ENCODE results near the gene PEX16. TPM values are rescaled to one million over a fixed set of nuclear protein-coding genes. Genes with fewer than 3 reads are reported as not detected.

The PEX16 gene
- total RNA-seq: 10 to 100 TPM; 20.0 to 26.7 (median 21.3) TPM

GRCh38 chr11:45917623-45918330 is at the start of gene PEX16:
Gene PEX16, minus strand, starts transcription at chr11:45917877. Its CDS starts 66 bp downstream, at chr11:45917811.
- 0% methylated on average over 5 of the region's 45 CpGs; no CpG with 5 or more reads in 1 of the 2 donors for WGBS, 2 donors (ENCODE audit: low coverage in 1 of 2)
- peaks cover 0 to 46% (median 22%) of the 10 kb centered on the region in 3 donors for H3K4me1 ChIP-seq
- peak; percentile 82 to 86 for TF ChIP-seq POLR2A (IDR thresholded peaks at IDR 0.05)
- TF ChIP-seq POLR2AphosphoS5 (IDR thresholded peaks at IDR 0.05): peak; percentile 96
- TF ChIP-seq CTCF (IDR thresholded peaks at IDR 0.05): no peak
- H3K27ac ChIP-seq: peak within 1 kb of the TSS; percentile 83 to 93 (median 90)
- ATAC-seq: peak; percentile 97
- peaks cover 0 to 34% of the 10 kb centered on the region in 2 donors for H3K36me3 ChIP-seq
- peaks cover 19% of the 10 kb centered on the region for H3K27me3 ChIP-seq
- H3K4me3 ChIP-seq: peak within 1 kb of the TSS; percentile 85 to 89
- no peaks in the 10 kb centered on the region for H3K9me3 ChIP-seq

GRCh38 chr11:45964911-45965389 is 47.3 kb upstream of the PEX16 start:
- TF ChIP-seq POLR2A (IDR thresholded peaks at IDR 0.05) (no peak), CTCF (IDR thresholded peaks at IDR 0.05) (peak; percentile 76 to 93 (median 90)), EP300 (IDR thresholded peaks at IDR 0.05) (no peak), POLR2AphosphoS5 (IDR thresholded peaks at IDR 0.05) (peak; percentile 18)
- ATAC-seq: peak; percentile 73
- Histone ChIP-seq H3K9me3 (no peaks in the 10 kb centered on the region), H3K27ac (peak overlapping the region in 3 of 4 donors; percentile 35 to 54 (median 46)), H3K27me3 (no peaks in the 10 kb centered on the region), H3K36me3 (peaks cover 0 to 78% of the 10 kb centered on the region in 2 donors), H3K4me1 (peaks cover 0 to 11% (median 0%) of the 10 kb centered on the region in 3 donors), H3K4me3 (no peak overlapping the region)
- WGBS, 2 donors (ENCODE audit: low coverage in 1 of 2): 2 to 18% methylated on average over 7 to 9 of the region's 9 CpGs

- Histone ChIP-seq H3K27me3 (no peaks in the 10 kb centered on the region), H3K4me3 (no peak overlapping the region), H3K27ac (no peak overlapping the region), H3K4me1 (no peaks in the 10 kb centered on the region), H3K9me3 (no peaks in the 10 kb centered on the region), H3K36me3 (peaks cover 0 to 48% of the 10 kb centered on the region in 2 donors)
- no peak for TF ChIP-seq CTCF (IDR thresholded peaks at IDR 0.05)
- no peak for TF ChIP-seq EP300 (IDR thresholded peaks at IDR 0.05)
- TF ChIP-seq POLR2AphosphoS5 (IDR thresholded peaks at IDR 0.05): no peak
- TF ChIP-seq POLR2A (IDR thresholded peaks at IDR 0.05): no peak
- no peak for ATAC-seq
- WGBS, 2 donors (ENCODE audit: low coverage in 1 of 2): 60 to 85% methylated on average over 7 of the region's 7 CpGs
Measured at GRCh38 chr11:45961751-45962240, 44.1 kb upstream of the PEX16 start.

GRCh38 chr11:45960387-45961095 is 42.9 kb upstream of the PEX16 start:
- Histone ChIP-seq H3K9me3 (no peaks in the 10 kb centered on the region), H3K27me3 (no peaks in the 10 kb centered on the region), H3K27ac (peak overlapping the region in 2 of 4 donors; percentile 12), H3K4me3 (no peak overlapping the region), H3K4me1 (no peaks in the 10 kb centered on the region), H3K36me3 (peaks cover 0 to 42% of the 10 kb centered on the region in 2 donors)
- peak; percentile 66 for ATAC-seq
- no peak for TF ChIP-seq EP300 (IDR thresholded peaks at IDR 0.05)
- TF ChIP-seq POLR2A (IDR thresholded peaks at IDR 0.05): no peak
- no peak for TF ChIP-seq POLR2AphosphoS5 (IDR thresholded peaks at IDR 0.05)
- TF ChIP-seq CTCF (IDR thresholded peaks at IDR 0.05): no peak
- 61 to 73% methylated on average over 4 of the region's 4 CpGs for WGBS, 2 donors (ENCODE audit: low coverage in 1 of 2)

All from gastroesophageal sphincter (tissue), 4 donors.